Stomach smooth muscle (tissue), 2 donors: ENCODE measurements around the gene LRIG3.
A peak's percentile ranks its signal among the peaks of the same experiment; 100 is the strongest.

ENCODE experiments used
- H3K27ac ChIP-seq: one replicate; pipeline ENCODE4 v1.7.0; 2013; ENCODE audit warnings: mild to moderate bottlenecking, low read length, inconsistent platforms
- H3K27me3 ChIP-seq, 2 donors: one replicate each; pipeline ENCODE4 v1.7.0; 2013; ENCODE audit warnings: low read length in 2 of 2; ENCODE audit not compliant: insufficient read depth in 2 of 2, control insufficient read depth in 1 of 2
- H3K36me3 ChIP-seq, 2 donors: one replicate each; pipeline ENCODE4 v1.7.0; 2013; ENCODE audit warnings: low read length in 2 of 2; ENCODE audit not compliant: control insufficient read depth in 2 of 2, insufficient read depth in 2 of 2
- H3K4me1 ChIP-seq: one replicate; pipeline ENCODE4 v1.7.0; 2013; ENCODE audit warnings: low read length; ENCODE audit not compliant: control insufficient read depth, insufficient read depth
- H3K4me3 ChIP-seq, 2 donors: one replicate each; pipeline ENCODE4 v1.7.0; 2013; ENCODE audit warnings: low read length in 2 of 2
- H3K9ac ChIP-seq, 2 donors: one replicate each; pipeline ENCODE4 v1.7.0; 2013; ENCODE audit warnings: low read length in 2 of 2, mild to moderate bottlenecking in 1 of 2
- H3K9me3 ChIP-seq, 2 donors: one replicate each; pipeline ENCODE4 v1.7.0; 2013; ENCODE audit warnings: low read length in 2 of 2; ENCODE audit not compliant: control insufficient read depth in 2 of 2
- donor health status: healthy.
- donor health status: Pancreatic carcinoma.

LRIG3 gene

GRCh38 chr12:58930770-58931324 lies 10.5 kb upstream of the LRIG3 start:
- Histone ChIP-seq H3K4me1 (no peaks in the 10 kb centered on the region), H3K4me3 (no peak overlapping the region), H3K9me3 (no peaks in the 10 kb centered on the region), H3K9ac (no peak overlapping the region), H3K27me3 (no peaks in the 10 kb centered on the region), H3K27ac (no peak overlapping the region), H3K36me3 (no peaks in the 10 kb centered on the region)

DNA sequence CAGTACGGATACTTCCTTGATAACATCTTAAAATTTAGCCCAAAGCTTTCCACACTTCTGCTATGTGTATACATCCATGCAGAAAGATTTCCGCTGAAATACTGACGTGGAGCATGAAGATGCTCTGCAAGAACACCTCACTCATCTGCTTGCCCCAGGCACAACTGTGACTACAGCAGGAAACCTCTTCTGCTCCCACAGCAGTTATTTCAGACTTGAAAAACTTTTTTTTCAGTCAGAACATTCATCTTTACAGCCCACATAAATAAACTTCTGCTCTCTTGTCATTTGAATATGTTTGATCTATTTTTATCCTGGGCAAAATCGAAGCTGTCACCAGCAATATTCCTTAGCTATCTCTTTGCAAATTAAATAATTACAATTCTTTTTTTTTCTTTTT lies 6.8 kb upstream of the LRIG3 start:
- Histone ChIP-seq H3K27me3 (no peaks in the 10 kb centered on the region), H3K27ac (no peak overlapping the region), H3K36me3 (no peaks in the 10 kb centered on the region)

DNA sequence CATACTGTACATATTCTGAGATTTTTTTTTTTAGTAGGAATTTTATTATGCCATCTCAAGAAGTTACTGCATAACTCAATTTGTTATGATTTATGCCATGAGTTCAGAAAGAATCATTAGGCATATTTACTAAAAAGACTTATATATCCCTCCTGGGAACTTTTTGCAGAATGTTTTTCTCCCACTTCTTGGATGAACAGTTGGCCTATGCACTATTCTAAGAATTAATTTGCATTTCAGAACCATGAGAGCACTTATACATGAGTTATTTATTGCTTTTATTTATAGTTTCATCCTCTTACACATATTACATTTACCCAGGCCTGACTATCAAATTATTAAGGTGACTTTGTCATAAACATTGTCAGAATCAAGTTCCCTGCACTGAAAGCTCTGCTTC lies 6.3 kb upstream of the LRIG3 start:
- no peaks in the 10 kb centered on the region for H3K9me3 ChIP-seq
- H3K4me1 ChIP-seq: no peaks in the 10 kb centered on the region
- no peaks in the 10 kb centered on the region for H3K36me3 ChIP-seq
- no peak overlapping the region for H3K4me3 ChIP-seq
- H3K9ac ChIP-seq: no peak overlapping the region
- no peak overlapping the region for H3K27ac ChIP-seq
- H3K27me3 ChIP-seq: no peaks in the 10 kb centered on the region

More for the DNA sequence above, 6.8 kb upstream of the LRIG3 start:
- H3K4me3 ChIP-seq: no peak overlapping the region
- no peak overlapping the region for H3K9ac ChIP-seq
- no peaks in the 10 kb centered on the region for H3K4me1 ChIP-seq
- no peaks in the 10 kb centered on the region for H3K9me3 ChIP-seq

DNA sequence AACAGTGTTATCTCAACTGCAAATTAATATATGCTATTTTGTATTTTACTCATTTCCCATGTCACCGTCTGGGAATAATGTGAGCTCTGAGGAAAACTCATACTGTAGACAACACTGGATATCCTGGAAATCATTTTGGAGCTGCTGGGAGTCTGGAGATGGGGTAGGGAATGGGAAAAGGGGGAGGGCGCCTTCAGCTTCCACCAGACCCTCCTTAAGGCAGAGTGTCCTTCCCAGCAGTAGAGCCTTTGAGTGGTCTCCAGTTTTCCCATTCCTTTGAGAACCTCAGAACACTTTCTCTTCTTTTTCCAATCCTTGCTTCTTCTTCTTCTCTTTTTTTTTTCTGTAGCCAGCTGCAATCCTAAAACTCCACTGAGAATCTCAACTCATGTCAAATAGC lies 5.4 kb upstream of the LRIG3 start:
- no peaks in the 10 kb centered on the region for H3K27me3 ChIP-seq
- H3K36me3 ChIP-seq: no peaks in the 10 kb centered on the region
- no peaks in the 10 kb centered on the region for H3K9me3 ChIP-seq
- H3K4me3 ChIP-seq: no peak overlapping the region
- no peak overlapping the region for H3K27ac ChIP-seq
- no peak overlapping the region for H3K9ac ChIP-seq
- no peaks in the 10 kb centered on the region for H3K4me1 ChIP-seq

GRCh38 chr12:58925111-58925611 lies 4.9 kb upstream of the LRIG3 start:
- no peak overlapping the region for H3K27ac ChIP-seq
- no peaks in the 10 kb centered on the region for H3K4me1 ChIP-seq
- H3K4me3 ChIP-seq: no peak overlapping the region
- no peaks in the 10 kb centered on the region for H3K9me3 ChIP-seq
- no peak overlapping the region for H3K9ac ChIP-seq
- no peaks in the 10 kb centered on the region for H3K27me3 ChIP-seq
- no peaks in the 10 kb centered on the region for H3K36me3 ChIP-seq

GRCh38 chr12:58924652-58925051 lies 4.3 kb upstream of the LRIG3 start:
- Histone ChIP-seq H3K27me3 (no peaks in the 10 kb centered on the region), H3K4me3 (no peak overlapping the region), H3K4me1 (no peaks in the 10 kb centered on the region), H3K27ac (no peak overlapping the region), H3K9me3 (no peaks in the 10 kb centered on the region), H3K36me3 (no peaks in the 10 kb centered on the region), H3K9ac (no peak overlapping the region)

DNA sequence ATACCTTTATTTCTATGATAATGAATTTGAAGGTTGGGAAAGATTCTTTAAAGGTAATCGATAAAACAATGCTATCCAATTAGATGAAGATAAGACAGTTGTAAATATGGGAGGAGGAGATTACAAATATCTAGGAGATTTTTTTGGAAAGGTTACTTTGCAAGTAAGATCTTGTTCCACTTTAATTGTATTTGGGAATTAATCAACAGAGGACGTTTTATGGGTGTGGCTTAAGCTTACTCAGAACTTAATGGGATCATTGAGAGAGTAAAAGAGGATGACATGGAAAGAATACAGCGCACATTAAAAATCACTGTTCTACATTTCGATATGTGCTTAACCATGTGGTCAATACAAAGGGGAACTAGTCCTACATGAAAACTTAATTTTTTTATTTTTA lies 3.5 kb upstream of the LRIG3 start:
- Histone ChIP-seq H3K9ac (no peak overlapping the region), H3K9me3 (no peaks in the 10 kb centered on the region), H3K27me3 (no peaks in the 10 kb centered on the region), H3K36me3 (no peaks in the 10 kb centered on the region), H3K4me1 (no peaks in the 10 kb centered on the region), H3K27ac (no peak overlapping the region), H3K4me3 (no peak overlapping the region)

- H3K36me3 ChIP-seq: no peaks in the 10 kb centered on the region
- no peak overlapping the region for H3K4me3 ChIP-seq
- H3K4me1 ChIP-seq: no peaks in the 10 kb centered on the region
- H3K27ac ChIP-seq: no peak overlapping the region
- no peaks in the 10 kb centered on the region for H3K27me3 ChIP-seq
- no peak overlapping the region for H3K9ac ChIP-seq
- no peaks in the 10 kb centered on the region for H3K9me3 ChIP-seq
Observed at GRCh38 chr12:58922849-58923248, 2.5 kb upstream of the LRIG3 start.

- Histone ChIP-seq H3K27me3 (no peaks in the 10 kb centered on the region), H3K4me1 (no peaks in the 10 kb centered on the region), H3K36me3 (no peaks in the 10 kb centered on the region), H3K4me3 (peak overlapping the region; percentile 76 to 95), H3K9me3 (no peaks in the 10 kb centered on the region), H3K27ac (peak overlapping the region; percentile 90), H3K9ac (peak overlapping the region; percentile 69 to 78)
Observed at GRCh38 chr12:58920961-58921861, 907 bp upstream of the LRIG3 start.

DNA sequence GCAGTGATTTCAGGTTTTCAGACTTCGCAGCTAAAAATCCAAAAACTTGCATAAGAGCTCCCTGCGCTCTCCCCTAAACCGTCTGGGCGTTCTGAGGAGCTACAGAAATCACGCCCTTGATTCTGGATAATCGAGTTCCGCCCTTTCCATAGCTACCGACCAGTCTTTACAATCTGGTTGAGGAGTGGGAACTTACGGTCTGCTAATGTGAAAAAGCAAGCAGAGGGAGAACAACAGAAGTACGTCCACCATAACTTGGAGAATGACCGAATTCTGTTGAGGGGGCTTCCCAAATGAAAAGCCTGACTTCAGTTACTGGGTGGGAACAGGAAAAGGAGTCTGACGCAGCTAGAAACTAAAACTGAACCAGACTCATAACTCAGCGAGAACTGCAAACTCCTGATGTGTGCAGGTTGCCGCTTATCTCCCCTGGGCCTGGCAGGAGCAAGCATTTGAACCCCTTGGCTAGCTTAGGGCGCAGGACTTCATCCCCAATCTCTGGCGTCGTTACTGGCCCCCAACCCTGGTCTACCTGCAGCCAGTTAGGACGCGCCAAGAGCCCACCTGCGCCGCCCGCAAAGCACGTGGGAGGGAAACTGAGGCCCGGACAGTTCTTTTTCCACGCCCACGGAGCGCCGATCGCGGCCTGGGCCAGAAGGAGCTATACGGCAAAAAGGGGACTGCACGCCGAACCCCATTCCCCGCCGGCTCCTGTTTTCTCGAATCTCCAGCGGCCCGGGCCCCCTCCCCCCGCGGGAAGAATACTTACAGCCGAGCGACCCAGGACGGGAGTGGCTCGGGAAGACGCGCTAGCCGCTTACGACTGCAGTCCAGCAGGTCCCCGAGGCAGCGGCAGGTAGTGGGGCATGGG lies 838 bp downstream of the LRIG3 start:
- Histone ChIP-seq H3K9ac (peak overlapping the region; percentile 78 to 91), H3K36me3 (no peaks in the 10 kb centered on the region), H3K9me3 (no peaks in the 10 kb centered on the region), H3K27me3 (no peaks in the 10 kb centered on the region), H3K27ac (peak overlapping the region; percentile 90), H3K4me3 (peak overlapping the region; percentile 76 to 95), H3K4me1 (peaks cover 6% of the 10 kb centered on the region)
